ENCODE results near the gene SBF1.

Gene SBF1

GRCh38 chr22:50498322-50498890 is 23.6 kb upstream of the SBF1 start:
- peak; percentile 56 for DNase-seq
- Histone ChIP-seq H4K91ac (ENCODE audit: low read length) (no peak overlapping the region), H3K27ac (ENCODE audit: low read length, poor library complexity, severe bottlenecking) (no peak overlapping the region), H3K4me2 (ENCODE audit: low read length, poor library complexity, severe bottlenecking) (no peak overlapping the region), H3K9ac (ENCODE audit: low read length) (no peak overlapping the region), H3K4me3 (ENCODE audit: insufficient read depth in 1 of 2, low read depth in 1 of 2, low read length in 2 of 2) (peak overlapping the region in 1 of 2 experiments; percentile 46), H2BK5ac (ENCODE audit: low read depth, low read length, poor library complexity, severe bottlenecking) (no peak overlapping the region), H2BK15ac (ENCODE audit: low read depth, poor library complexity, severe bottlenecking) (peak overlapping the region; percentile 7), H3K4me1 (ENCODE audit: control insufficient read depth, insufficient read depth, low read depth, low read length) (peaks cover 3% of the 10 kb centered on the region), H3K27me3 (ENCODE audit: control insufficient read depth in 1 of 2, insufficient read depth in 1 of 2, low read length in 2 of 2) (peaks cover 0 to 3% of the 10 kb centered on the region in 2 experiments), H3K79me1 (replicated peaks; ENCODE audit: low read length, poor library complexity, severe bottlenecking) (peaks cover 6% of the 10 kb centered on the region), H2AFZ (ENCODE audit: low read depth, low read length) (no peak overlapping the region), H3K9me3 (ENCODE audit: control insufficient read depth, low read length) (no peaks in the 10 kb centered on the region), H3K4ac (ENCODE audit: low read depth in 1 of 2, low read length in 2 of 2) (no peak overlapping the region), H3K14ac (ENCODE audit: low read length in 2 of 2) (no peak overlapping the region), H2BK12ac (ENCODE audit: low read length in 2 of 2) (no peak overlapping the region), H2BK120ac (ENCODE audit: low read depth, low read length) (no peak overlapping the region), H3K23ac (ENCODE audit: low read length in 2 of 2) (no peak overlapping the region), H3K18ac (ENCODE audit: low read depth in 1 of 2, low read length in 2 of 2) (no peak overlapping the region), H2AK5ac (ENCODE audit: low read length, severe bottlenecking) (no peak overlapping the region), H4K8ac (ENCODE audit: low read length) (no peak overlapping the region), H3K36me3 (ENCODE audit: control insufficient read depth in 1 of 2, insufficient read depth in 2 of 2, low read depth in 1 of 2, low read length in 2 of 2) (peaks cover 16 to 24% of the 10 kb centered on the region in 2 experiments)
- 22% methylated on average over 9 of the region's 13 CpGs for WGBS

GRCh38 chr22:50497093-50497492 is 22.3 kb upstream of the SBF1 start:
- H3K4me3 ChIP-seq (ENCODE audit: insufficient read depth in 1 of 2, low read depth in 1 of 2, low read length in 2 of 2), result no peak overlapping the region
- H2BK15ac ChIP-seq (ENCODE audit: low read depth, poor library complexity, severe bottlenecking), result no peak overlapping the region
- peaks cover 3% of the 10 kb centered on the region for H3K4me1 ChIP-seq (ENCODE audit: control insufficient read depth, insufficient read depth, low read depth, low read length)
- no peak overlapping the region for H2BK5ac ChIP-seq (ENCODE audit: low read depth, low read length, poor library complexity, severe bottlenecking)
- no peak for DNase-seq
- no peak overlapping the region for H3K4ac ChIP-seq (ENCODE audit: low read depth in 1 of 2, low read length in 2 of 2)
- no peak overlapping the region for H3K23ac ChIP-seq (ENCODE audit: low read length in 2 of 2)
- H2BK120ac ChIP-seq (ENCODE audit: low read depth, low read length), result no peak overlapping the region
- H2BK12ac ChIP-seq (ENCODE audit: low read length in 2 of 2), result no peak overlapping the region
- peaks cover 0 to 3% of the 10 kb centered on the region in 2 experiments for H3K27me3 ChIP-seq (ENCODE audit: control insufficient read depth in 1 of 2, insufficient read depth in 1 of 2, low read length in 2 of 2)
- H4K8ac ChIP-seq (ENCODE audit: low read length), result no peak overlapping the region
- WGBS, result 86% methylated on average over 6 of the region's 6 CpGs
- H3K79me1 ChIP-seq (replicated peaks; ENCODE audit: low read length, poor library complexity, severe bottlenecking), result no peaks in the 10 kb centered on the region
- H2AFZ ChIP-seq (ENCODE audit: low read depth, low read length), result no peak overlapping the region
- H3K36me3 ChIP-seq (ENCODE audit: control insufficient read depth in 1 of 2, insufficient read depth in 2 of 2, low read depth in 1 of 2, low read length in 2 of 2), result peaks cover 3 to 11% of the 10 kb centered on the region in 2 experiments
- H2AK5ac ChIP-seq (ENCODE audit: low read length, severe bottlenecking), result no peak overlapping the region
- no peak overlapping the region for H4K91ac ChIP-seq (ENCODE audit: low read length)
- no peak overlapping the region for H3K4me2 ChIP-seq (ENCODE audit: low read length, poor library complexity, severe bottlenecking)
- H3K9me3 ChIP-seq (ENCODE audit: control insufficient read depth, low read length), result no peaks in the 10 kb centered on the region
- H3K14ac ChIP-seq (ENCODE audit: low read length in 2 of 2), result no peak overlapping the region
- H3K18ac ChIP-seq (ENCODE audit: low read depth in 1 of 2, low read length in 2 of 2), result no peak overlapping the region
- H3K9ac ChIP-seq (ENCODE audit: low read length), result no peak overlapping the region
- no peak overlapping the region for H3K27ac ChIP-seq (ENCODE audit: low read length, poor library complexity, severe bottlenecking)

- H3K27me3 ChIP-seq (ENCODE audit: control insufficient read depth in 1 of 2, insufficient read depth in 1 of 2, low read length in 2 of 2), result peaks cover 0 to 34% of the 10 kb centered on the region in 2 experiments
These were observed 15.9 kb upstream of the SBF1 start for GRCh38 chr22:50490531-50491308.

GRCh38 chr22:50489363-50490243 is 14.8 kb upstream of the SBF1 start:
- no peak overlapping the region for H3K23ac ChIP-seq (ENCODE audit: low read length in 2 of 2)
- no peak overlapping the region for H3K4me2 ChIP-seq (ENCODE audit: low read length, poor library complexity, severe bottlenecking)
- H3K79me1 ChIP-seq (replicated peaks; ENCODE audit: low read length, poor library complexity, severe bottlenecking), result no peaks in the 10 kb centered on the region
- no peak overlapping the region for H2BK15ac ChIP-seq (ENCODE audit: low read depth, poor library complexity, severe bottlenecking)
- H3K4ac ChIP-seq (ENCODE audit: low read depth in 1 of 2, low read length in 2 of 2), result no peak overlapping the region
- H3K27ac ChIP-seq (ENCODE audit: low read length, poor library complexity, severe bottlenecking), result no peak overlapping the region
- H3K9me3 ChIP-seq (ENCODE audit: control insufficient read depth, low read length), result no peaks in the 10 kb centered on the region
- H2AK5ac ChIP-seq (ENCODE audit: low read length, severe bottlenecking), result no peak overlapping the region
- WGBS, result 90% methylated on average over 31 of the region's 31 CpGs
- peaks cover 0 to 4% of the 10 kb centered on the region in 2 experiments for H3K36me3 ChIP-seq (ENCODE audit: control insufficient read depth in 1 of 2, insufficient read depth in 2 of 2, low read depth in 1 of 2, low read length in 2 of 2)
- H2AFZ ChIP-seq (ENCODE audit: low read depth, low read length), result no peak overlapping the region
- no peak overlapping the region for H3K9ac ChIP-seq (ENCODE audit: low read length)
- H3K14ac ChIP-seq (ENCODE audit: low read length in 2 of 2), result no peak overlapping the region
- no peak overlapping the region for H3K18ac ChIP-seq (ENCODE audit: low read depth in 1 of 2, low read length in 2 of 2)
- no peak overlapping the region for H4K91ac ChIP-seq (ENCODE audit: low read length)
- no peak overlapping the region for H2BK5ac ChIP-seq (ENCODE audit: low read depth, low read length, poor library complexity, severe bottlenecking)
- H3K27me3 ChIP-seq (ENCODE audit: control insufficient read depth in 1 of 2, insufficient read depth in 1 of 2, low read length in 2 of 2), result peaks cover 0 to 39% of the 10 kb centered on the region in 2 experiments
- H2BK120ac ChIP-seq (ENCODE audit: low read depth, low read length), result no peak overlapping the region
- no peak overlapping the region for H2BK12ac ChIP-seq (ENCODE audit: low read length in 2 of 2)
- H4K8ac ChIP-seq (ENCODE audit: low read length), result no peak overlapping the region
- H3K4me1 ChIP-seq (ENCODE audit: control insufficient read depth, insufficient read depth, low read depth, low read length), result peaks cover 22% of the 10 kb centered on the region
- DNase-seq, result no peak
- H3K4me3 ChIP-seq (ENCODE audit: insufficient read depth in 1 of 2, low read depth in 1 of 2, low read length in 2 of 2), result peak overlapping the region in 1 of 2 experiments; percentile 7

More at GRCh38 chr22:50490531-50491308, 15.9 kb upstream of the SBF1 start:
- Histone ChIP-seq H2BK5ac (ENCODE audit: low read depth, low read length, poor library complexity, severe bottlenecking) (no peak overlapping the region), H2BK15ac (ENCODE audit: low read depth, poor library complexity, severe bottlenecking) (no peak overlapping the region), H3K4me2 (ENCODE audit: low read length, poor library complexity, severe bottlenecking) (no peak overlapping the region), H4K8ac (ENCODE audit: low read length) (no peak overlapping the region), H2AFZ (ENCODE audit: low read depth, low read length) (no peak overlapping the region), H3K27ac (ENCODE audit: low read length, poor library complexity, severe bottlenecking) (no peak overlapping the region), H3K36me3 (ENCODE audit: control insufficient read depth in 1 of 2, insufficient read depth in 2 of 2, low read depth in 1 of 2, low read length in 2 of 2) (peaks cover 0 to 4% of the 10 kb centered on the region in 2 experiments), H3K9me3 (ENCODE audit: control insufficient read depth, low read length) (no peaks in the 10 kb centered on the region), H3K18ac (ENCODE audit: low read depth in 1 of 2, low read length in 2 of 2) (no peak overlapping the region), H4K91ac (ENCODE audit: low read length) (no peak overlapping the region), H2AK5ac (ENCODE audit: low read length, severe bottlenecking) (no peak overlapping the region), H2BK120ac (ENCODE audit: low read depth, low read length) (no peak overlapping the region), H2BK12ac (ENCODE audit: low read length in 2 of 2) (no peak overlapping the region), H3K4ac (ENCODE audit: low read depth in 1 of 2, low read length in 2 of 2) (no peak overlapping the region), H3K79me1 (replicated peaks; ENCODE audit: low read length, poor library complexity, severe bottlenecking) (no peaks in the 10 kb centered on the region), H3K14ac (ENCODE audit: low read length in 2 of 2) (no peak overlapping the region), H3K9ac (ENCODE audit: low read length) (no peak overlapping the region), H3K4me1 (ENCODE audit: control insufficient read depth, insufficient read depth, low read depth, low read length) (peaks cover 18% of the 10 kb centered on the region), H3K4me3 (ENCODE audit: insufficient read depth in 1 of 2, low read depth in 1 of 2, low read length in 2 of 2) (no peak overlapping the region), H3K23ac (ENCODE audit: low read length in 2 of 2) (no peak overlapping the region)
- no peak for DNase-seq
- WGBS, result 85% methylated on average over 27 of the region's 27 CpGs
